Hematopoietic multipotent progenitor cell treated with erythropoietin and hydrocortisone succinate and interleukin-3 and kit ligand, for 4 days (in vitro differentiated cells): ENCODE measurements around the gene MTA1.

Source experiments
- DNase-seq: peaks from one replicate; pipeline ENCODE4 v3.0.0-alpha.2; 2015

MTA1 gene

GRCh38 chr14:105425823-105426247, 6.2 kb downstream of the MTA1 start:
- DNase-seq, result no peak

- no peak for DNase-seq
Observed at GRCh38 chr14:105426416-105427130, 6.9 kb downstream of the MTA1 start.

GRCh38 chr14:105427412-105427811, 7.8 kb downstream of the MTA1 start:
- DNase-seq, result no peak

GRCh38 chr14:105427936-105428485, 8.4 kb downstream of the MTA1 start:
- no peak for DNase-seq

- DNase-seq, result no peak
Observed at GRCh38 chr14:105430042-105430441, 10.4 kb downstream of the MTA1 start.

GRCh38 chr14:105430565-105430964, 10.9 kb downstream of the MTA1 start:
- no peak for DNase-seq

GRCh38 chr14:105431256-105431655, 11.6 kb downstream of the MTA1 start:
- DNase-seq, result no peak

- no peak for DNase-seq
Observed at GRCh38 chr14:105432657-105433056, 13.0 kb downstream of the MTA1 start.

GRCh38 chr14:105433161-105433605, 13.6 kb downstream of the MTA1 start:
- no peak for DNase-seq

- no peak for DNase-seq
Observed at GRCh38 chr14:105436402-105436801, 16.8 kb downstream of the MTA1 start.

GRCh38 chr14:105436891-105437722, 17.5 kb downstream of the MTA1 start:
- DNase-seq, result no peak

- DNase-seq, result no peak
Observed at GRCh38 chr14:105437723-105438500, 18.3 kb downstream of the MTA1 start.

GRCh38 chr14:105439179-105439578, 19.6 kb downstream of the MTA1 start:
- DNase-seq, result no peak

- DNase-seq, result peak; percentile 35
Observed at GRCh38 chr14:105439710-105440553, 20.3 kb downstream of the MTA1 start.

- DNase-seq, result no peak
Observed at GRCh38 chr14:105440554-105440900, 20.9 kb downstream of the MTA1 start.

GRCh38 chr14:105440992-105441391, 21.4 kb downstream of the MTA1 start:
- DNase-seq, result no peak

- DNase-seq, result no peak
Observed at GRCh38 chr14:105442125-105442524, 22.5 kb downstream of the MTA1 start.

GRCh38 chr14:105442834-105443233, 23.2 kb downstream of the MTA1 start:
- no peak for DNase-seq

GRCh38 chr14:105444859-105445258, 25.2 kb downstream of the MTA1 start:
- DNase-seq, result no peak

GRCh38 chr14:105445290-105445689, 25.7 kb downstream of the MTA1 start:
- no peak for DNase-seq

GRCh38 chr14:105445901-105446845, 26.5 kb downstream of the MTA1 start:
- DNase-seq, result no peak
